Posterior cingulate gyrus (tissue), 11 donors: ENCODE results near the gene LCE3E.
"Not testable (repeated sequence)": the region's sequence is repeated elsewhere in the genome, so short reads cannot be mapped to it uniquely, and the experiment has no call there.

ENCODE experiments used
- DNase-seq, 10 donors: peaks; one replicate each; pipeline versions ENCODE4 v3.0.0 to v3.0.0-alpha.2; 2020 to 2021; ENCODE audit warnings: mixed read lengths in 3 of 10
- intact Hi-C: fragments of 100-400 bp; cut with DNase I; formaldehyde crosslinking; loops from one replicate; pipeline ENCODE4 v1.15.1; 2023

Gene LCE3E

DNA sequence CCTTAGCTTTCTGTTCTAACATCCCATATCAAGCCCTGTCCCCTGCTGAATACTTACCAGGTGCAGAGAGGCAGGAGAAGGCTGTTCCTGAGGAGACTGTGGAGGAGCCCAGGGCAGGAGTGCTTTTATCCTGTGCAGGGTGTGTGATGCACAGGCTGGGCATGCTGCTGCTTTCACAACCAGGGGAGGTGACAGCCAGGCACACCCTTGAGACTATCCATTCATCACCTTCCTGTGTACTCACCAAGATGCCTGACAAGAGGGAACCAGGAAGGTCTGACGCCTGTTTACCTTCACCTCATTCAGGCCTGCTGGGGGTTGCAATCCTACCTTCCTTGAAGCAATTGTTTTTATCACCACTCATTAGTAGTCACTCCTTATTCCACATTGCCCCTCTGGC, at the start of gene LCE3E:
Gene LCE3E, minus strand, starts transcription at position 100 of the 400 bp plus-strand sequence. CDS start 572 bp downstream, outside the sequence.
- no peak for DNase-seq
- intact Hi-C loops = no loop called here

DNA sequence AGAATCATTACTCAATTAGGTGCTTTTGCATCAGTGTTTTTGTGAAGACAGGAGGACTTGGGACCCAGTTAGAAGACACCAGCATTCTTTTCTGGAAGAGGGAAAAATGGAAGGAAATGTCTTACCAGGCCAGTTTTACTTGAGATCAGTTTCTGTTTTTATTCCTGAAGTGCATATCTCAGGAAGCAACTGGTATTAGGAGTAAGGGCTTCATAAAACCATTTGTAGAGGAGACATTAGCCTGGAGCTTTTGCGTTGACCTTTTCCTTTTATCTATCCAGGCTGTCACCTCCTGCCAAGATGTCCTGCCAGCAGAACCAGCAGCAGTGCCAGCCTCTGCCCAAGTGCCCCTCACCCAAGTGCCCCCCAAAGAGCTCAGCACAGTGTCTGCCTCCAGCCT, 46.9 kb upstream of the LCE3E start, which contains the start of gene LCE3B:
Gene LCE3B, plus strand, starts transcription at position 301 of the 400 bp plus-strand sequence. Its CDS starts 0 bp downstream, at position 301.
- intact Hi-C loops = no loop called here
- DNase-seq = no peak

- intact Hi-C loops = no loop called here
Observed at GRCh38 chr1:152599934-152600333, 33.4 kb upstream of the LCE3E start, which contains the start of gene LCE3C. TSS of gene LCE3C (plus strand) at chr1:152600234. CDS start at chr1:152600732, 498 bp downstream.

DNA sequence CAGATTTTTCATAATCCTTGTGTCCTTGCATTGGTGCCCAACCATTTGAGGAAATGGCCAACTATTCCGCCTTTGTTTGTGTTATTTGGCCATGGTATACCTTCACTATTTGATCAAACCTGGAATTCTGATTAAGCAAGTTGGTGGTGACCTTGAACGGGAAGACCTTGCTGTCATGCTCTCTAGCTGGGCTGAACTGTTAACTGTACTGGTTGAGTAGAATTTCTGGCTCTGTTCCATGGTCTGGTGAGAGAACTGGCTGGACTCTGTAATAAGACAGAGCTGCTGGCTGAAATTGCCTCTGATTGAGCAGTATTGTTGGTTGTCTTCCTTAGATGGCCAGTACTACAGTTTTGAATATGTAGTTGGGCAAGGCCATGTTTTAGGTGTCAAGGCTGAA, 30.4 kb upstream of the LCE3E start:
- intact Hi-C loops = no loop called here
- no peak for DNase-seq

More at GRCh38 chr1:152599934-152600333, 33.4 kb upstream of the LCE3E start, which contains the start of gene LCE3C:
- DNase-seq = no peak

DNA sequence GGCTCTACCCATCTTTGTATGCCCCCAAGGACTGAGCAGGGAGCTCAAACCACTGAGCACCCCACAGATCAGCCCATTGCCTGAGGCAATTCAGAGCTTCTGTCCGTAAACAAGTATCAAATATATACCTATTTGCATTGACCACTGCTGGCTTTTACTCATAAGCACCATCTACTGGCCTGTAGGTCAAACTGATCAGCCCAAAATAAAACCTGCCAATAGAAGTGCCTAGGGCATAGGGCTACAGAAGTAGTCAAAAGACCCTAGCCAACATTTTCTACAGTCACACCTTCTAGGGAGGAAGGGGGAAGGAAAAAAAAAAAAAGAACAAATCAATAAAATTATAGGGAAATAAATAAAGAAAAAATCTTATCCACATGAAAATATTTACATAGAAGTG, 19.0 kb upstream of the LCE3E start:
- intact Hi-C loops = no loop called here
- no peak for DNase-seq

DNA sequence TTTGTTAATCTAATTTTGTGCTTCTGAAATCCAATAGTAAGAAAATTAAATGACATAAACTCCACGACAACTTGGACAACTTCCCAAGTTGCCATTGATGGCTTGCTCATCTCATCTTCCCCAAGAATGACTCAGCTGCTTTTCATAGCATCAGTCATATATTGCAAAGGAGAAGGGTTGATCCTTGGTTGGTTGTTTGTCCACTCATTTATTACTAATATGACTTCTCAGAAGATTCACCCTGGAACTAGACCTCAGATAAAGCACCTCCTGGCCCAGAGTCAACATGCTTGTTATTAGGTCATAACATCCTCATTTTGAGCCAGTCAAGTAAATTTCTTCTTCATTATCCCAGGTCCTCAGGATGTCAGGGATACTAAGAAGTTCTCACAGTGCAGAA, 16.1 kb upstream of the LCE3E start:
- intact Hi-C loops = loop anchor here (2.0 kb wide), 1 partner anchor 32 kb away; no protein-coding TSS in a partner anchor
- DNase-seq = no peak

- DNase-seq = peak in 1 of 10 donors; percentile 24
- intact Hi-C loops = no loop called here
Observed at GRCh38 chr1:152580433-152580832, 13.9 kb upstream of the LCE3E start, which contains the start of gene LCE3D. TSS of gene LCE3D (minus strand) at chr1:152580516. CDS start at chr1:152579936, 580 bp downstream.

DNA sequence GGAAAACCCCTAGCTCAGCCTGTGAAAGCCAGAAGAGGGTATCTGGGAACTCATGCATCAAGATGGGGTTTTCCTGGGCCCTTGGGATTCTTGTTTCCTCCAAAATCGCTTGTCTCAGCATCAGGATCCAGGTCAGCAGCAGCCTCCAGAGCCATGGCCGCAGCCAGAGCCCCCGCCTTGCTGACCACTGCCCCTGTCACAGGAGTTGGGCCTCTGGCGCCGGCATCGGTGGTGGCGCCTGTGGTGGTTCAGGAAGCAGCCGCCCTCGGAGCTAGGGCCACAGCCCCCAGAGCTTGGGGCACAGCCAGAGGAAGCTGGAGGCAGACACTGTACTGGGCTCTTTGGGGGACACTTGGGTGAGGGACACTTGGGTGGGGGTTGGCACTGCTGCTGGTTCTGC, 12.9 kb upstream of the LCE3E start:
- intact Hi-C loops = not testable (repeated sequence)
- DNase-seq = peak in 1 of 10 donors; percentile 59

DNA sequence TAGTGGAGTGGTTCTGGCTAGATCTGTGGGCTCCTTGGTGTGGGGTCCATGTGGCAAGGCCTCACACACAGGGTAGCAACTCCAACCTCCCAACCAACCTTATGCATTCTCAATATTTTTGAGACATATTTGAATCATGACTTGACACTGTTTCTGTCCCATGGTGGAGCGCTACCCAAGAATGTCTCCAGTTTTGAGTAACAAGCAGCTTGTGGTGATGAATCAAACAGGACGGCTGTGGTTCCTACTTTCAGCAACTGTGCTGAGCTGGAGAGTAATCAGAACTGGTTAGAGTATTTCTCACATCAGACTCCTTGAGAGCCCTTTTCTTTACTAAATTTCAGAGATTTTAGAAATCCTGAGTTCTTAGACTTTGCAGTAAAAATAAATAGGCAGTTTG, 10.6 kb upstream of the LCE3E start:
- intact Hi-C loops = no loop called here

DNA sequence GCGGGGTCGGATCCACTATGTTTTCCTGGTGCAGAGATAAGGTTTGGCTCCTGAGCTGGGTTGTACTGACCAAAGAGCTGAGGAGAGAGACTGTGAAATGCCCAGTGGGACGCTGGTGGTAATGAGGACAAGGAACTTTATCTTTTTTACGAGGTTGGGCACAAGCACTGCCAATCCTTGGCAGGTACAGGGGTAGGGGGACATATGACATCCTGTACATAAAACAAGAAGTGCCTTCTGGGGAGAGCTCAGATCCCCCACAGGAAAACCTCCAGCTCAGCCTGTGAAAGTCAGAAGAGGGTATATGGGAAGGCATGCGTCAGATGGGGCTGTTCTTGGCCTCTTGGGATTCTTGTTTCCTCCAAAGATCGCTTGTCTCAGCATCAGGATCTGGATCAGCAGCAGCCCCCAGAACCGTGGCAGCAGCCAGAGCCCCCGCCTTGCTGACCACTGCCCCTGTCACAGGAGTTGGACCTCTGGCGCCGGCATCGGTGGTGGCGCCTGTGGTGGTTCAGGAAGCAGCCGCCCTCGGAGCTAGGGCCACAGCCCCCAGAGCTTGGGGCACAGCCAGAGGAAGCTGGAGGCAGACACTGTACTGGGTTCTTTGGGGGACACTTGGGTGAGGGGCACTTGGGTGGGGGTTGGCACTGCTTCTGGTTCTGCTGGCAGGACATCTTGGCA, 905 bp downstream of the LCE3E start:
- intact Hi-C loops = no loop called here

More for the DNA sequence above, 10.6 kb upstream of the LCE3E start:
- DNase-seq = no peak

DNA sequence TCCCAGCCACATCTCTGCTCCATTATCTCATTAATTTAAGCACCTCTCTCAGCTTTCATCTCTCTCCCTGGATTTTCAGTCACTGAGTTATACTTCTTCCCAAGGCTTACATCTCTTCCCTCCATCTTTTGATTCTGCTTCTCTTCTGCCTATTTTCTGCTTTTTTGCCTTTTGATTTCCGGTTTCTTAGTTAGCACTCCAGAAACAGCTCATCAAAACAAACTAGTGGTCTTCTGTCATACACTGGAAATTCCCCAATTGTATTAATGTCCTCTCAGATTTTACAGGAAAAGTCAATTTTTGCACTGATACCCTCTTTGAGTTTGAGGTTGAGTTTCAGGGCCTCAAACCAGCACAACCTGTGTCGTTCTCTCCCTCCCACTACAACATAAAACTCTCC, 1.5 kb downstream of the LCE3E start:
- intact Hi-C loops = no loop called here
- no peak for DNase-seq

More for the DNA sequence above, 905 bp downstream of the LCE3E start:
- DNase-seq = no peak

- DNase-seq, intact Hi-C loops: not testable (repeated sequence)
Observed at GRCh38 chr1:152548358-152548757, 18.2 kb downstream of the LCE3E start.

- DNase-seq = no peak
- intact Hi-C loops = no loop called here
Observed at GRCh38 chr1:152546704-152547103, 19.9 kb downstream of the LCE3E start.

- DNase-seq = no peak
- intact Hi-C loops = no loop called here
Observed at GRCh38 chr1:152543820-152544219, 22.8 kb downstream of the LCE3E start.

GRCh38 chr1:152539901-152540300, 26.7 kb downstream of the LCE3E start:
- intact Hi-C loops = no loop called here
- DNase-seq = no peak

DNA sequence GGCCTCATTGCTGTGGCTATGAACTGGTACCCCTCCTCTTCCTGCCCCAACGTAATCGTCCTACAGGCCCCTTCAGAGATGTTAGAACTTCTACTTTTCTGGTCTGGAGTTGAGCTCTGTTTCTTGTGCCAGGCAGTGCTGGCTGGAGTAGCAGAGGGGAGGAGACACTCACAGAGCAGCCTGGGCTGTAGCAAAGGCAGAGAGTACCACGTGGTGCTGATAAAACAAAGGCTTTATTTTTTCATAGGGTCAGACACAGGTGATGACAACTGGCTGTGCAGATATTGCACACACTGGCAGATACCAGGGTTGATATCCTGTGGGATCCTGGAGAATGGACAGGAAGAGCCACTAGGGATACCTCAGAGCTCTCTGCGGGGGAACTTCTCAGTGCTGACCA, 29.1 kb downstream of the LCE3E start:
- no peak for DNase-seq
- intact Hi-C loops = no loop called here

DNA sequence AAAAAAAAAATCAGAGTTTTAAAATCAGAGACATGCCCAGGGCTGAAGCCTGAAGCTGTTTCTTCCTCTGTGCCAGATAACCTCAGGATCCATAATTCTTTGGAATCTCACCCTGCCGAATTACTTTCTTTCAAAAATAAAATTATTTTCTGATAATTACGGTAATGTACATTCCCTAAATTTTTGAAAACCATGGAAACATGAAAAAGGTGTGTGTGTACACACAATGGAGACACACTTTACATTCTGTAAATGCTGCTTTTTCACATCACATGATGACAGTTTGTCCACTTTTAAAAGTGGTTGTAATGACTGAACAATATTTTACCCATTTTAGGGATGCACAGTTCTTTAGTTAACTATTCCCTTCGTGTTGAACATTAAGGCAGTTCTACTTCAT, 30.8 kb downstream of the LCE3E start:
- intact Hi-C loops = no loop called here

DNA sequence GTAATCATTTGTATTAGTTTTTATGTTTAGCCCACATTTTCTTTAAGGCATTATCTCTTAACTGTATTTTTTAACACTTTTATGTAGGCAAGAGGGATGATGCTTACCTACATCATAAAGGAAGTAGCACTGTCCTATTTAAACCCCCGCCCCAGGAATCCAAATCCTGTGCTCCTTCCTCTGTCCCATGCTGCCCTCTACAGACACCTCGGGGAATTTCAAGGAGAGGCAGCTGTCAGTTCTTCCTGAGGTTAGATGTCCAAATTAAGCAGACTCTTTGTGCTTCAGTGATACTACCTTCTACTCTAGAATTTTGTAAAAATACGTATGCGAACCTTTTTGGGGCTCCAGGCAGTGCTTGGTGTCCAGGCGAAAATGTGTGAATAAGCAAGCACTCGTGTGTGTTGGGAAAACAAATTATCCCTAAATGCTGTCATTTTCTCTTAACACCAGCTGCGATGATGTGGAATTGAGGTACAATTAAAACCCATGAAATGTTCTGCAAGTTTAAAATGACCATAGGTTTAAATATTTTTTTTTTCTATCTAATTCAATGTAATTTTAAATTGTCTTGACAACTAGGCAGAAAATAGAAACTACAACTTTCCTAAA, 33.1 kb downstream of the LCE3E start:
- intact Hi-C loops = no loop called here
- DNase-seq = peak in 1 of 10 donors; percentile 30

More for the DNA sequence above, 30.8 kb downstream of the LCE3E start:
- DNase-seq = no peak

- DNase-seq = no peak
- intact Hi-C loops = no loop called here
Observed at GRCh38 chr1:152525080-152525641, 41.4 kb downstream of the LCE3E start.

DNA sequence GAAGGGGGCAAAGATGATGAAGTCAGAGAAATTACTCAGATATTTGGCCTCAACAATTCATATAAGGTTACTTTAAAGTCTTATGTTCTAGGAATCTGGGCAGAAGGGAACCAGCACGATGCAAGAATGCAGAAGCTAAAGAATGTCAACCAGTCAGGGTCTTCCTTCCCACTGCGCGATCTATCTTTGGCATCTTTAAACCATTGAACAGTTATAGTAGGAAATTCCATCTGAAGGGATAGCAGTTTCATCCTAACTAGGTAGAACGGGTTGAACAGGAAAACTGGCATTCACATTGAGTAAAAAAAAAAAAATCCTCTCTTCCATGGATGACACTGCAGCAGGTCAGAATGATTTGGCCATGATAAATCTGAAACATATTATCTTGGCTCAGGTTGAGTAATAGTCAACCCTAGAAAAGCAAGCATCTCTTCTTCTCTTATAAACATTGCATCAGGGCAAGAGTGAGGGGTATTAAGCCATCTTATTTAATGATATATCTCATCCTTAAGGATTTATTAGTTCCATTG, 46.0 kb downstream of the LCE3E start:
- no peak for DNase-seq
- intact Hi-C loops = no loop called here

GRCh38 chr1:152519851-152520250, 46.7 kb downstream of the LCE3E start:
- no peak for DNase-seq
- intact Hi-C loops = no loop called here
